K562 (cell line): ENCODE results near the gene ZFAND5. TPM values are rescaled to one million over a fixed set of nuclear protein-coding genes. Genes with fewer than 3 reads are reported as not detected.

Experiments
- ATAC-seq: fragments of 200-7000 bp; cut with Tn5 transposase; 3 replicates; pipeline ENCODE4 v1.9.1; 2020; ENCODE audit warnings: moderate library complexity
- BruUV-seq: library from RNA; stranded (reverse); fragments of 400-500 nt; replicated peaks from 2 replicates; lab custom pipeline; 2021; lab: Mats Ljungman, UMichigan
- CTCF ChIA-PET: fragments of 300-600 bp; formaldehyde crosslinking; extraction: SDS; loops from one replicate; lab custom pipeline; 2021; ENCODE audit warnings: low intra/inter-chr PET ratio; lab: Yijun Ruan, JAX
- POLR2A ChIA-PET: fragments of 300-600, 350-650 bp; sonication (Branson Sonifier 250); formaldehyde crosslinking; extraction: SDS; loops from one replicate; lab custom pipeline; 2021; ENCODE audit warnings: antibody characterized with exemption, inconsistent platforms; lab: Yijun Ruan, JAX
- DNase-seq, 4 experiments: peaks; one replicate each; pipeline versions ENCODE4 v3.0.0 to v3.0.0-alpha.2; 2011 to 2018; ENCODE audit warnings: low spot score in 3 of 4, mixed read lengths in 3 of 4; ENCODE audit errors: extremely low read depth in 1 of 4
- FAIRE-seq: peaks from 2 replicates; lab custom pipeline; 2011; peaks lifted over from hg19 to GRCh38; lab: Jason Lieb, UNC
- H2AFZ ChIP-seq: 2 replicates; pipeline ENCODE4 v1.6.0; 2011; ENCODE audit warnings: low read depth, low read length, control low read depth, inconsistent platforms
- H3K27ac ChIP-seq: fragments of 200-600 bp; 3 replicates; pipeline ENCODE4 v1.8.0; 2011; ENCODE audit warnings: low read depth, mild to moderate bottlenecking, control low read depth, inconsistent platforms, low read length, moderate library complexity, mixed read lengths; ENCODE audit errors: extremely low read depth
- H3K27me3 ChIP-seq, 2 experiments: fragments of 300-600 bp in 1 of 2; 2 replicates in 1 of 2; 3 replicates in 1 of 2; pipeline versions ENCODE4 v1.6.0 to v1.8.0; 2011; ENCODE audit warnings: inconsistent platforms in 2 of 2, low read length in 2 of 2, mild to moderate bottlenecking in 1 of 2, mixed read lengths in 1 of 2, moderate library complexity in 1 of 2; ENCODE audit not compliant: control insufficient read depth in 2 of 2, insufficient read depth in 2 of 2
- H3K36me3 ChIP-seq: fragments of 300-600 bp; 3 replicates; pipeline ENCODE4 v1.8.0; 2011; ENCODE audit warnings: mild to moderate bottlenecking, low read length, inconsistent platforms; ENCODE audit not compliant: control insufficient read depth, insufficient read depth
- H3K4me1 ChIP-seq, 2 experiments: fragments of 200-600 bp in 1 of 2; replicated peaks in 1 of 2; 2 replicates in 1 of 2; 3 replicates in 1 of 2; pipeline versions ENCODE4 v1.5.1 to v1.8.0; 2011; ENCODE audit warnings: inconsistent platforms in 2 of 2, low read length in 2 of 2, mild to moderate bottlenecking in 1 of 2, mixed read lengths in 1 of 2, moderate library complexity in 1 of 2; ENCODE audit not compliant: control insufficient read depth in 2 of 2, insufficient read depth in 2 of 2
- H3K4me2 ChIP-seq: 2 replicates; pipeline ENCODE4 v1.6.1; 2011; ENCODE audit warnings: low read length, control low read depth, inconsistent platforms, mixed read lengths; ENCODE audit not compliant: insufficient read depth
- H3K4me3 ChIP-seq: fragments of 200-600 bp; sonication (generic), shearing (Covaris generic); 2 replicates; pipeline ENCODE4 v1.5.1; 2016; ENCODE audit warnings: control low read depth, inconsistent platforms
- H3K79me2 ChIP-seq: fragments of 200-600 bp; 3 replicates; pipeline ENCODE4 v1.8.0; 2011; ENCODE audit warnings: low read length, inconsistent platforms; ENCODE audit not compliant: control insufficient read depth, insufficient read depth
- H3K9ac ChIP-seq, 2 experiments: 2 replicates each; pipeline versions ENCODE4 v1.6.0 to v1.6.1; 2011; ENCODE audit warnings: low read depth in 2 of 2, low read length in 2 of 2, control low read depth in 1 of 2, inconsistent platforms in 1 of 2, mild to moderate bottlenecking in 1 of 2, mixed read lengths in 1 of 2; ENCODE audit not compliant: insufficient read depth in 1 of 2
- H3K9me1 ChIP-seq: one replicate; pipeline ENCODE4 v1.6.0; 2011; ENCODE audit warnings: inconsistent platforms, mild to moderate bottlenecking, low read length, moderate library complexity; ENCODE audit not compliant: control insufficient read depth, insufficient read depth
- H3K9me3 ChIP-seq: replicated peaks from 2 replicates; pipeline ENCODE4 v1.5.1; 2011; ENCODE audit warnings: low read depth, low read length, inconsistent platforms; ENCODE audit not compliant: control insufficient read depth, insufficient read depth
- H4K20me1 ChIP-seq: replicated peaks from 2 replicates; pipeline ENCODE4 v1.6.1; 2011; ENCODE audit warnings: low read length, inconsistent platforms, mixed read lengths; ENCODE audit not compliant: control insufficient read depth, insufficient read depth
- BCL6 ChIP-seq: fragments of 250-450 bp; sonication (Bioruptor Pico); IDR thresholded peaks from 2 replicates; pipeline ENCODE4 v1.4.0; 2020
- GTF2B ChIP-seq: IDR thresholded peaks from 2 replicates; pipeline ENCODE4 v1.6.1; 2011; ENCODE audit not compliant: insufficient read length; ENCODE audit errors: extremely low read depth
- MAFG ChIP-seq: fragments of 450-650 bp; conservative IDR thresholded peaks from 2 replicates; pipeline ENCODE4 v1.6.1; 2016; ENCODE audit warnings: missing genetic modification characterization, missing compliant biosample characterization
- NFE2 ChIP-seq: IDR thresholded peaks from 2 replicates; pipeline ENCODE4 v1.6.1; 2014; ENCODE audit warnings: antibody characterized with exemption, low read depth
- NKRF ChIP-seq: fragments of 450-650 bp; IDR thresholded peaks from 2 replicates; pipeline ENCODE4 v1.6.1; 2016; ENCODE audit warnings: borderline replicate concordance
- NR3C1 ChIP-seq: sonication (generic); formaldehyde crosslinking; IDR thresholded peaks from 2 replicates; pipeline ENCODE4 v1.8.1; 2022; ENCODE audit warnings: missing genetic modification reagents
- POLR2G ChIP-seq: fragments of 200-400 bp; formaldehyde crosslinking; IDR thresholded peaks from 2 replicates; pipeline ENCODE4 v1.6.1; 2017; ENCODE audit warnings: low read depth, mild to moderate bottlenecking, antibody characterized with exemption, low read length, moderate library complexity
- TCFL5 ChIP-seq: fragments of 250-450 bp; sonication (Bioruptor Pico); conservative IDR thresholded peaks from 2 replicates; pipeline ENCODE4 v1.6.1; 2021; ENCODE audit warnings: mild to moderate bottlenecking, moderate library complexity, matching md5 sums
- ZNF41 ChIP-seq: fragments of 250-450 bp; sonication (Bioruptor Pico); conservative IDR thresholded peaks from 2 replicates; pipeline ENCODE4 v1.4.0; 2020; ENCODE audit warnings: mild to moderate bottlenecking
- ZNF551 ChIP-seq: fragments of 250-450 bp; sonication (Bioruptor Pico); IDR thresholded peaks from 2 replicates; pipeline ENCODE4 v1.5.0; 2021; ENCODE audit warnings: mild to moderate bottlenecking, moderate library complexity
- WGBS: fragments of 100-300 bp; shearing (Covaris generic); methylation state at CpG from one replicate; pipeline ENCODE4 v1.1.6; 2016; ENCODE audit warnings: low coverage, mixed read lengths; ENCODE audit not compliant: insufficient coverage; ENCODE audit errors: missing lambda C conversion rate; 5-methylcytosine and 5-hydroxymethylcytosine counted together
- in situ Hi-C: fragments of 300-500 bp; cut with MboI; formaldehyde crosslinking; loops from 4 replicates; pipeline ENCODE4 v1.15.0; 2018; ENCODE audit warnings: inconsistent platforms, mixed read lengths
- intact Hi-C: fragments of 100-400 bp; cut with micrococcal nuclease; formaldehyde crosslinking; loops from 2 replicates; pipeline ENCODE4 v1.14.2; 2022
- polyA plus RNA-seq, 8 experiments: library from polyadenylated mRNA; depleted of rRNA in 4 of 8; stranded (reverse) in 5 of 8; unstranded in 3 of 8; fragments of >200 nt; fragmentation: Nextera tagmentation in 2 of 8; fragmentation: Illumina TruSeq in 1 of 8; extraction: Ambion mirVana in 2 of 8; extraction: Trizol in 1 of 8; gene quantifications; 2 replicates each; pipeline versions ENCODE4 v1.2.1 to v1.2.3, GENCODE V29; 2011 to 2014; ENCODE audit warnings: inconsistent platforms in 1 of 8, missing spikeins in 1 of 8
- total RNA-seq, 7 experiments: library from RNA; depleted of rRNA in 6 of 7; stranded (reverse); fragments of >200 nt in 6 of 7; fragmentation: Illumina TruSeq in 2 of 7; extraction: Trizol in 2 of 7; gene quantifications; 2 replicates each; pipeline versions ENCODE4 v1.2.1 to v1.2.3, GENCODE V29; 2011 to 2021; ENCODE audit warnings: low replicate concordance in 1 of 7

ZFAND5 gene
- total and polyA plus RNA-seq, 9 of the 15 experiments (the other 6 are each of a cell fraction or from before 2014, with no cell fraction given), result 12.7 to 64.2 (median 34.5) TPM

GRCh38 chr9:72362118-72362531 is 2.9 kb downstream of the ZFAND5 start (continued):
- TF ChIP-seq NKRF (no peak), BCL6 (no peak), GTF2B (no peak), MAFG (tag) (peak; percentile 62), TCFL5 (CRISPR knock-in tag) (no peak), ZNF551 (CRISPR knock-in tag) (no peak), NFE2 (peak; percentile 59), NR3C1 (CRISPR knock-in tag) (no peak)
- TF ChIP-seq, all 486 proteins: peak for 8

- ChIA-PET CTCF (no interaction called here), POLR2A (interaction anchor here (0.7 to 1.7 kb wide), 3 partner anchors 11 to 109 kb away, joined by 3 to 8 read pairs (median 4); no protein-coding TSS in a partner anchor)
- ATAC-seq (no peak), DNase-seq (no peak), FAIRE-seq (no peak)
- intact Hi-C loops (loop anchor here (5.0 to 10.0 kb wide), 2 partner anchors 134 to 231 kb away; no protein-coding TSS in a partner anchor), in situ Hi-C loops (no loop called here)
- Histone ChIP-seq H3K9me1 (peaks cover 8% of the 10 kb centered on the region), H3K36me3 (peaks cover 73% of the 10 kb centered on the region), H3K9me3 (no peaks in the 10 kb centered on the region), H2AFZ (no peak overlapping the region), H3K9ac (no peak overlapping the region), H3K79me2 (peaks cover 79% of the 10 kb centered on the region), H3K27ac (no peak overlapping the region), H3K4me1 (peaks cover 3 to 6% of the 10 kb centered on the region in 2 experiments; a peak in 4 of 5 replicates), H3K4me3 (no peak overlapping the region), H3K4me2 (no peak overlapping the region), H3K27me3 (no peaks in the 10 kb centered on the region), H4K20me1 (peaks cover 4% of the 10 kb centered on the region; the same call in 1 of the 2 replicates)
- 42% methylated on average over 3 of the region's 3 CpGs for WGBS
- BruUV-seq, result no TSS peak
- TF ChIP-seq ZNF41 (CRISPR knock-in tag), result no peak
- 0 out of 2 replicates have a peak, but pooled peaks have one; percentile 9 for TF ChIP-seq POLR2G
Observed at GRCh38 chr9:72361217-72361616, 3.8 kb downstream of the ZFAND5 start.
